GM21576 (cell line): ENCODE measurements around the gene MTR.
"Not testable (repeated sequence)": the region's sequence is repeated elsewhere in the genome, so short reads cannot be mapped to it uniquely, and the experiment has no call there.

Source experiments
- ATAC-seq: cut with Tn5 transposase; IDR thresholded peaks from one replicate; pipeline ENCODE4 v1.9.1; 2021; ENCODE audit warnings: mild to moderate bottlenecking, moderate library complexity; ENCODE audit not compliant: unreplicated experiment

The MTR gene

DNA sequence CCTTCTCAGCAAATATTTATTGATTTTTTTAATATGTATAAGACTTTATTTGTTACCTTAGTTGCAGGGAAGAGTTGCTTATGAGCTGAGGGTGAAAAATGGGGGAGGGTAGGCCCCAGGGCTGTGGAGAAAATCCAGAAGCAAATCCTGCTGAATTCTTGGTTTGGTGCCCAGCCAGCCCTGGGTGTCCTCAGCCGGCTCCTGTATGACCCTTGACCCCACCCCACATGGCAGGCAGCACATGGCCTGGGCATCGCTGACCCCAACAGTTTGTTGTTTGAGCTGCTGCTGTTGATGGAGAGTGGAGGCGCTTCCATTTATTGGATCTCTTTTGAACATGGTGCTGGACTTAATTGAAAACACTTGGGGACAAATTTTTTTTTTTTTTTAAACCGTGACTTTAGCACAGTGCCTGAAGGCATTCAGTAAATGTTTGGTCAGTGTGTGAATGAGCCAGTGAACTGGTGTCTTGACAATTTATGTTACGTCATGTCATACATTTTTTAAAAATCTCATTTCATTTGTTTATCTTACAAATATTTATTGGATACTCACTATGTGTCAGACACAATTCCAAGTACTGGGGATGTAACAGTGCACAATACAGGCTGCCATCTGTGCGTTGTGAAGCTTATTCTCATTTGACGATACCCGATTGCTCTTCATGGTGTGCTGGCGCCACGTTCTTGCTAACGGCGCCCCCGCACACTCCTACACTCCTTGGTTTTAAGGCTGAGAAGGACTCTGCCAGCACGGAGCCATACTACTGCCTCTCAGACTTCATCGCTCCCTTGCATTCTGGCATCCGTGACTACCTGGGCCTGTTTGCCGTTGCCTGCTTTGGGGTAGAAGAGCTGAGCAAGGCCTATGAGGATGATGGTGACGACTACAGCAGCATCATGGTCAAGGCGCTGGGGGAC lies 98.8 kb downstream of the MTR start:
- ATAC-seq = no peak

GRCh38 chr1:236895665-236896387 lies 100.7 kb downstream of the MTR start:
- no peak for ATAC-seq

GRCh38 chr1:236896716-236897115 lies 101.6 kb downstream of the MTR start:
- no peak for ATAC-seq

GRCh38 chr1:236904892-236905741 lies 110.0 kb downstream of the MTR start:
- ATAC-seq = no peak

DNA sequence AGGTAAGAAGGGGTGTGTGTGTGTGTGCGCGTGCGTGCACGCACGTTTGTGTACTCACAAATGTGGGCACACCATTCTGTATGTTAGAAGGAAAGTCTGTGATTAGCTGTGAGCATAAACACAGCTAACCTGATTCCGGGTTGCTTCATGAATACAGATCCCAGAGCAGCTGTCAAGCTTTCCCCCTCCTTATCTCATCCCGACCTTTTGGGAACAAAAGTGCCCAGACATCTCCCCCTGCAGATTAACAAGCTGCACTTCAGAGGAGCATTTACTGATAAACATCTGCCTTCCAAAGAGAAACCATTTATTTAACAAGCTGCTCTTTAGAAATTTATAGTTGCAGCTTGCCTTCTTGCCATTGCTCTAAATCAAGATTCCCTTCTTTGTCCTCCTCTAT lies 112.1 kb downstream of the MTR start:
- no peak for ATAC-seq

DNA sequence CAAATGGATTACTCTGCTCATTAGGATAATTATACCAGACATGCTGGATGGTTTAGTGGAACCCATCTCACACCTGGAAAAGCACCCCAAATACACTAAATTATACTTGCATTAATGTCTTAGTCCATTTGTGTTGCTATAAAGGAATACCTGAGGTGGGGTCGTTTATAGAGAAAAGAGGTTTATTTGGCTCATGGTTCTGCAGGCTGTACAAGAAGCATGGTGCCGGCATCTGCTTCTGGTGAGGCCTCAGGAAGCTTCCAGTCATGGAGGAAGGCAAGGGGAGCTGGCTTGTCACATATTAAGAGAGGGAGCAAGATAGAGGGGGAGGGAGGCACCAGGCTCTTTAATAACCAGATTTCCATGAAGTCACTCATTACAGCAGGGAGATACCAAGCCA lies 113.6 kb downstream of the MTR start:
- ATAC-seq = no peak

GRCh38 chr1:236911047-236911446 lies 116.0 kb downstream of the MTR start:
- not testable (repeated sequence) for ATAC-seq

DNA sequence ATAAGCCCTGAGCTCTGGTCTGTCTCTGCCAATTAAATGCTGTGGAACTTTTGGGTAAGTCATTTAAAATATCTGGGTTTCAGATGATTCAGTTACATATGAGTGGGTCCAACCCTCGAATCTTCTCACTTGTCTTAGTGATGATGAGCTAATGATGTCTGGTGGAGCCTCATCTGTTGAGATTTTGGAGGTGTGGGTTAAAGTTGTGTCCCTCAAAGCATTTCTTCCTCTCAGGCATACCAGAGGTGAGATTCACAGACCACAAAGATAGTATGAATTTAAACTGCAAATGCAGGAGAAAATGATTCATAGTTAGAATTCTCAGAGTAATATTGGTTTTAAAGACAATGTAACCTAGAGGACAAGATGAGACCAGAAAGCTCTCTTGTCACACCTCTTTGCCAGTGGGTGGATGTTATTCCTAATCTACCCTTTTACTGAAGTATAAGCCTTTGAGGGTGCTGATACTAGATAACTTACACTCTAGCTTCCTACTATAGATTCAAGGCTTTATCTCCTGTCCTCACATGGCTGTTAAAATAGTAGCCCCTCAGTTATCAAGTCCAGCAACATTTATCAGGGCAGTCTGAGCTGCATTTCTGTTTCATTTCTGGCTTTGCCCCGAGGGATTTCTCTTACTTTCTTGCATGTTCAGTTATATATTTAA lies 118.4 kb downstream of the MTR start:
- no peak for ATAC-seq

- ATAC-seq = no peak
Measured at GRCh38 chr1:236914375-236914774, 119.3 kb downstream of the MTR start.

DNA sequence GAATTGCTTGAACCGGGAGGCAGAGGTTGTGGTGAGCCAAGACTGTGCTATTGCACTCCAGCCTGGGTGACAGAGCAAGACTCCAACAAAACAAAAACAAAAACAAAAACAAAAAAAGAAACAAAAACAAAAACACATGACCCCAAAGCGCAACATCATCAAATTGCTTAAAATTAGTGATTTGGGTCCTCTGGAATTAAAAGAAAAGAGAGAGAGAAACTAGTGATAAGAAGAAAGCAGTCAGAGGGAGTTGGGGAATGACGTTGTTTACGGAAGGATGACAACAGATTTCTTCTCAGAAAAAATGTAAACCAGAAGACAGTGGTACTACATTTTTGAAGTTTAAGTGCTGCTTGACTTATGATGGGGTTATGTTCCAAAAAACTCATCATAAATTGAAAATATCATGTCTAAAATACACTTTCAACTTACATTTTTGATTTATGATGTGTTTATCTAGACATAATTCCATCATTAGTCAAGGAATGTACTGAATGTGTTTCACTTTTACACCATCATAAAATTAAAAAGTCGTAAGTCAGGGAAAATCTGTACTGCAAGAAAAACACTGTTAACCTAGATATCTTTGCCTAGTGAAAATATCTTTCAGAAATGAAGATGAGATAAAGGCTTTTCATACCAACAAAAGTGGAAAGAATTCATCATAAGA lies 121.2 kb downstream of the MTR start:
- ATAC-seq = no peak

GRCh38 chr1:236917448-236917847 lies 122.4 kb downstream of the MTR start:
- ATAC-seq = no peak

GRCh38 chr1:236920286-236920894 lies 125.3 kb downstream of the MTR start:
- no peak for ATAC-seq

DNA sequence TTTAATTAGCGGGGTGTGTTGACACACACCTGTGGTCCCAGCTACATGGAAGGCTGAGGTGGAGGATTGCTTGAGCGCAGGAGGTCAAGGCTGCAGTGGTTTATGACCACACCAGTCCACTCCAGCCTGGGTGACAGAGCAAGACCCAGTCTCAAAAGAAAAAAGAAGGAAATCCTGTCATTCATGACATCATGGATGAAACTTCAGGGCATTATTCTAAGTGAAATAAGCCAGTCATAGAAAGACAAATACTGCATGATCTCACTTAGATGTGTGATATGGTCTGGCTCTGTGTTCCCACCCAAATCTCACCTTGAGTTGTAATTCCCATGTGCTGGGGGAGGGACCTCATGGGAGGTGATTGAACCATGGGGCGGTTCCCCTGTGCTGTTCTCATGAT lies 126.5 kb downstream of the MTR start:
- ATAC-seq = no peak

GRCh38 chr1:236922190-236922589 lies 127.1 kb downstream of the MTR start:
- no peak for ATAC-seq

DNA sequence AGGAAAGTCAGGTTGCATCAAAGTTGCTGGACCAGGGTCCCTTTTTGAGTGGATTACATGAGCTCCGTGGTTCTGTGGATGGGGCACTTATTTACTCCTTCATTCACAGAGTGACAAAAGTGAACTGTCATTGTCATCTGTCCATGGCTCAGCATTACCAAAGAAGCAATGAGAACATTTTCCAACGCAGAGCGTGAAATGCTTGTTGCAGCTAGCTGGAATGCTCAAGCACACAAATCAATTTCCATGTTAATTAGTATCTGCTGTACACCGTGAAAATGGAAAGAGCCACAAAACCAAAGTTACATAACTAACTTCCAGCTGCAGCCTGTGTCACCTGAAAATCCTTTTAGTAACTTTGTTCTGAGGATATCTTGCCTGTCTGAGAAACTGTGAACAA lies 130.3 kb downstream of the MTR start:
- no peak for ATAC-seq

- no peak for ATAC-seq
Measured at GRCh38 chr1:236930503-236930902, 135.4 kb downstream of the MTR start.

GRCh38 chr1:236938760-236939159 lies 143.7 kb downstream of the MTR start:
- ATAC-seq = no peak

DNA sequence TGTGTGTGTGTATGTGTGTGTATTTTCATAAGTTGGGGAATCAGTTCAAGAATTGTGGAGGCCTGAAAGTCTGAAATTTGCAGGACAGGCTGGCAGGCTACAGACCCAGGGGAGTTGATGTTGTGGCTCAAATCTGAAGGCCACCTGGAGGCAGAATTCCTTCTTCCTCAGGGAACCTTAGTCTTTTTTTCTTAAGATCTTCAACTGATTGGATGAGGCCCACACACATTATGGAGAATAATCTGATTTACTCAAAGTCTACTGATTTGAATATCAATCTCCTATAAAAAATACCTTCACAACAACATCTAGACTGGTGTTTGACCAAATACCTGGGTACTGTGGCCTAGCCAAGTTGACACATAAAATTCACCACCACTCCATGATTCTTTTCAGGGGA lies 147.3 kb downstream of the MTR start:
- ATAC-seq = no peak

GRCh38 chr1:236944556-236944955 lies 149.5 kb downstream of the MTR start:
- no peak for ATAC-seq

DNA sequence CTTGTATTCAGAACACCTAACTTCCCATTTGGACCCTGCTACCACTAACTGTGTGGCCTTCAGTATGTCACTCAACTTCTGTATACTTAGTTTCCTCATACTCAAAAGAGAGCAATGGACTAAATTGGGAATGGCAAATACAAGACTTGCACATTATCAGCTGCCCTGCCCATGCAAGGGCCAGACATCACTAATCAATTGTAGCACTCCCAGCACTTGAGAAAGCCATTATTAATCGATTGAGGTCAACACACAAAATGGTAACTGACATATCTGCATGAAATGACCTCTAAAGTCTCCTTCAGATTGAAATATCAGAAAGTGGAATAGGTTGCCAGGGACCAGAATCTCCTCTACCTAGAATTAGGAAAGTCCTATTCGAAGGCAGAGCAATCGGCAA lies 149.9 kb downstream of the MTR start:
- ATAC-seq = no peak
